H1 (cell line): ENCODE results near the gene LGI4. TPM values are rescaled to one million over a fixed set of nuclear protein-coding genes. Genes with fewer than 3 reads are reported as not detected.

Source experiments
- CTCF ChIA-PET: fragments of 300-600 bp; sonication (Branson Sonifier 250); formaldehyde crosslinking; loops from one replicate; lab custom pipeline; 2021; ENCODE audit not compliant: partially characterized antibody; lab: Charles Lee
- POLR2A ChIA-PET: fragments of 300-600 bp; sonication (Branson Sonifier 250); formaldehyde crosslinking; loops from one replicate; lab custom pipeline; 2021; ENCODE audit warnings: inconsistent platforms; ENCODE audit not compliant: partially characterized antibody; lab: Charles Lee
- DNase-seq, 2 experiments: peaks; one replicate each; pipeline versions ENCODE4 v3.0.0 to v3.0.0-alpha.2; 2010 to 2022; ENCODE audit warnings: low spot score in 2 of 2, low read depth in 1 of 2, mixed read lengths in 1 of 2
- FAIRE-seq: peaks from 2 replicates; lab custom pipeline; 2011; peaks lifted over from hg19 to GRCh38; lab: Jason Lieb, UNC
- H2AFZ ChIP-seq: 2 replicates; pipeline ENCODE4 v1.8.1; 2012; ENCODE audit warnings: low read length, inconsistent platforms
- H2AK5ac ChIP-seq: 2 replicates; pipeline ENCODE4 v1.6.1; 2013; ENCODE audit warnings: low read depth, low read length
- H2BK120ac ChIP-seq: replicated peaks from 2 replicates; pipeline ENCODE3; 2013; ENCODE audit warnings: low read depth, low read length, inconsistent platforms
- H2BK12ac ChIP-seq: 2 replicates; pipeline ENCODE4 v1.6.1; 2013; ENCODE audit warnings: low read depth, low read length
- H2BK15ac ChIP-seq: 2 replicates; pipeline ENCODE4 v1.6.1; 2013; ENCODE audit warnings: low read length
- H2BK20ac ChIP-seq: 2 replicates; pipeline ENCODE4 v1.6.1; 2013; ENCODE audit warnings: low read length
- H2BK5ac ChIP-seq: 2 replicates; pipeline ENCODE4 v1.6.1; 2013; ENCODE audit warnings: low read depth, low read length
- H3K14ac ChIP-seq: 2 replicates; pipeline ENCODE4 v1.6.1; 2013; ENCODE audit warnings: inconsistent platforms; ENCODE audit not compliant: insufficient read length
- H3K18ac ChIP-seq: 2 replicates; pipeline ENCODE4 v1.6.1; 2013; ENCODE audit warnings: low read length; ENCODE audit errors: extremely low read depth
- H3K23ac ChIP-seq: 2 replicates; pipeline ENCODE4 v1.6.1; 2013; ENCODE audit warnings: inconsistent platforms; ENCODE audit not compliant: insufficient read length
- H3K23me2 ChIP-seq: 2 replicates; pipeline ENCODE4 v1.6.1; 2013; ENCODE audit warnings: low read depth, low read length
- H3K27ac ChIP-seq: 2 replicates; pipeline ENCODE4 v1.6.1; 2011; ENCODE audit warnings: low read depth, low read length, inconsistent platforms
- H3K27me3 ChIP-seq, 4 experiments: replicated peaks in 1 of 4; 1 replicate in 1 of 4; 2 replicates in 3 of 4; pipeline versions ENCODE4 v1.6.1 to v1.8.1; 2011 to 2013; ENCODE audit warnings: low read length in 3 of 4, mild to moderate bottlenecking in 3 of 4, inconsistent platforms in 2 of 4, mixed read lengths in 2 of 4, moderate library complexity in 1 of 4; ENCODE audit not compliant: control insufficient read depth in 3 of 4, insufficient read depth in 3 of 4; ENCODE audit errors: extremely low read depth in 1 of 4
- H3K36me3 ChIP-seq, 4 experiments: 2 replicates each; pipeline versions ENCODE4 v1.6.1 to v1.8.1; 2011 to 2013; ENCODE audit warnings: mild to moderate bottlenecking in 4 of 4, low read length in 3 of 4, moderate library complexity in 2 of 4, control low read depth in 1 of 4, inconsistent platforms in 1 of 4; ENCODE audit not compliant: insufficient read depth in 4 of 4, control insufficient read depth in 2 of 4
- H3K4ac ChIP-seq: replicated peaks from 2 replicates; pipeline ENCODE3; 2013; ENCODE audit warnings: low read length, low read depth, mixed read lengths, inconsistent platforms; ENCODE audit not compliant: insufficient read length
- H3K4me1 ChIP-seq, 4 experiments: replicated peaks in 1 of 4; 1 replicate in 1 of 4; 2 replicates in 3 of 4; pipeline versions ENCODE4 v1.6.1 to v1.8.1; 2011 to 2013; ENCODE audit warnings: low read length in 3 of 4, inconsistent platforms in 2 of 4, mixed read lengths in 1 of 4; ENCODE audit not compliant: insufficient read depth in 4 of 4, control insufficient read depth in 3 of 4
- H3K4me2 ChIP-seq, 2 experiments: 2 replicates each; pipeline versions ENCODE4 v1.6.1 to v1.8.1; 2011 to 2013; ENCODE audit warnings: low read depth in 2 of 2, low read length in 2 of 2, control low read depth in 1 of 2, inconsistent platforms in 1 of 2, mild to moderate bottlenecking in 1 of 2; ENCODE audit not compliant: insufficient read depth in 1 of 2
- H3K4me3 ChIP-seq, 4 experiments: fragments of 200-600, 300-600 bp in 1 of 4; sonication (generic), shearing (Covaris generic), sonication (Bioruptor Twin) in 1 of 4; 2 replicates each; pipeline versions ENCODE4 v1.5.1 to v1.8.1; 2011 to 2016; ENCODE audit warnings: low read length in 4 of 4, low read depth in 3 of 4, control low read depth in 2 of 4, inconsistent platforms in 2 of 4, mild to moderate bottlenecking in 2 of 4, mixed read lengths in 1 of 4, moderate library complexity in 1 of 4; ENCODE audit not compliant: insufficient read depth in 2 of 4; ENCODE audit errors: extremely low read depth in 1 of 4
- H3K56ac ChIP-seq: replicated peaks from 2 replicates; pipeline ENCODE3; 2013; ENCODE audit warnings: low read depth, mild to moderate bottlenecking, mixed read lengths, low read length, inconsistent platforms; ENCODE audit not compliant: insufficient read length
- H3K79me1 ChIP-seq: 2 replicates; pipeline ENCODE4 v1.6.1; 2013; ENCODE audit warnings: low read depth, low read length, control low read depth
- H3K79me2 ChIP-seq, 2 experiments: 2 replicates each; pipeline versions ENCODE4 v1.6.1 to v1.8.1; 2012 to 2013; ENCODE audit warnings: low read length in 2 of 2, mild to moderate bottlenecking in 2 of 2, inconsistent platforms in 1 of 2; ENCODE audit not compliant: insufficient read depth in 2 of 2, control insufficient read depth in 1 of 2
- H3K9ac ChIP-seq, 4 experiments: replicated peaks in 1 of 4; 1 replicate in 1 of 4; 2 replicates in 3 of 4; pipeline versions ENCODE4 v1.6.1 to v1.8.1; 2011 to 2013; ENCODE audit warnings: low read depth in 3 of 4, low read length in 3 of 4, control low read depth in 2 of 4, mild to moderate bottlenecking in 2 of 4, moderate library complexity in 2 of 4, inconsistent platforms in 1 of 4; ENCODE audit errors: extremely low read depth in 1 of 4
- H3K9me3 ChIP-seq, 2 experiments: 2 replicates each; pipeline versions ENCODE4 v1.6.1 to v1.8.1; 2012 to 2013; ENCODE audit warnings: mild to moderate bottlenecking in 2 of 2, moderate library complexity in 2 of 2, control low read depth in 1 of 2, inconsistent platforms in 1 of 2, low read depth in 1 of 2, low read length in 1 of 2, mixed read lengths in 1 of 2; ENCODE audit not compliant: insufficient read depth in 2 of 2
- H4K20me1 ChIP-seq, 2 experiments: replicated peaks in 1 of 2; 2 replicates each; pipeline versions ENCODE3 to v1.8.1; 2011 to 2013; ENCODE audit warnings: inconsistent platforms in 2 of 2, low read length in 2 of 2, mild to moderate bottlenecking in 1 of 2; ENCODE audit not compliant: insufficient read depth in 2 of 2, control insufficient read depth in 1 of 2
- H4K5ac ChIP-seq: 2 replicates; pipeline ENCODE4 v1.6.1; 2013; ENCODE audit warnings: low read length, low read depth, mixed read lengths, inconsistent platforms; ENCODE audit not compliant: insufficient read length
- H4K8ac ChIP-seq: 2 replicates; pipeline ENCODE4 v1.8.0; 2013; ENCODE audit warnings: mild to moderate bottlenecking, moderate library complexity, low read length, inconsistent platforms; ENCODE audit not compliant: insufficient read depth; ENCODE audit errors: extremely low read depth
- H4K91ac ChIP-seq: replicated peaks from 2 replicates; pipeline ENCODE3; 2013; ENCODE audit warnings: low read length, mixed read lengths, inconsistent platforms; ENCODE audit not compliant: insufficient read length
- CBX8 ChIP-seq: fragments of 300-800, 300-1000 bp; sonication (generic); IDR thresholded peaks from 2 replicates; pipeline ENCODE4 v1.7.1; 2016; ENCODE audit warnings: low read depth, low read length, borderline replicate concordance
- FOSL1 ChIP-seq: IDR thresholded peaks from 2 replicates; pipeline ENCODE4 v1.6.1; 2011; ENCODE audit warnings: mild to moderate bottlenecking, low read depth, low read length, moderate library complexity; ENCODE audit not compliant: insufficient read depth
- GABPA ChIP-seq: IDR thresholded peaks from 2 replicates; pipeline ENCODE4 v1.6.1; 2011; ENCODE audit warnings: mild to moderate bottlenecking, low read length, moderate library complexity, borderline replicate concordance; ENCODE audit not compliant: insufficient read depth
- JUND ChIP-seq: IDR thresholded peaks from 2 replicates; pipeline ENCODE4 v1.6.1; 2011; ENCODE audit warnings: mild to moderate bottlenecking, improper control_type of control experiment, low read length
- KDM1A ChIP-seq: fragments of 200-600, 300-600 bp; sonication (generic); IDR thresholded peaks from 2 replicates; pipeline ENCODE4 v1.7.1; 2016; ENCODE audit warnings: mild to moderate bottlenecking, low read length, borderline replicate concordance
- SRF ChIP-seq: IDR thresholded peaks from 2 replicates; pipeline ENCODE4 v1.6.1; 2011; ENCODE audit warnings: mild to moderate bottlenecking, low read depth, low read length, moderate library complexity
- SUZ12 ChIP-seq: fragments of 200-600 bp; sonication (generic); IDR thresholded peaks from 2 replicates; pipeline ENCODE4 v1.6.1; 2012; ENCODE audit warnings: mild to moderate bottlenecking, inconsistent platforms, low read length, moderate library complexity, mixed read lengths
- TAF7 ChIP-seq: optimal IDR thresholded peaks from 2 replicates; pipeline ENCODE3; 2011; ENCODE audit warnings: low read depth, mild to moderate bottlenecking, inconsistent platforms, low read length, moderate library complexity, borderline replicate concordance
- YY1 ChIP-seq: IDR thresholded peaks from 2 replicates; pipeline ENCODE4 v1.6.1; 2011; ENCODE audit warnings: low read depth, mild to moderate bottlenecking, low read length
- WGBS, 2 experiments: shearing (Covaris generic) in 1 of 2; methylation state at CpG; one replicate each; pipeline versions ENCODE4 v1.1.6 to v1.1.7; 2013 to 2015; ENCODE audit warnings: low lambda C conversion rate in 2 of 2, mixed read lengths in 2 of 2, inconsistent platforms in 1 of 2, low coverage in 1 of 2, missing lambda C conversion rate in 1 of 2; ENCODE audit not compliant: insufficient replicate concordance in 2 of 2, insufficient coverage in 1 of 2, insufficient read length in 1 of 2; ENCODE audit errors: extremely low coverage in 1 of 2, missing lambda C conversion rate in 1 of 2; 5-methylcytosine and 5-hydroxymethylcytosine counted together
- polyA plus RNA-seq, 7 experiments: library from polyadenylated mRNA; depleted of rRNA in 3 of 7; stranded (reverse) in 5 of 7; unstranded in 2 of 7; fragments of >200 nt in 5 of 7; fragments of 200-250 nt in 2 of 7; gene quantifications; 1 replicate in 5 of 7; 2 replicates in 1 of 7; 4 replicates in 1 of 7; pipeline versions ENCODE4 v1.2.1 to v1.2.3, GENCODE V29; 2011 to 2013; ENCODE audit warnings: missing spikeins in 2 of 7, mixed read lengths in 2 of 7
- total RNA-seq: library from RNA; stranded (reverse); fragmentation: NEBNext Ultra II Directional; extraction: Animal tissue kit (Norgen Biotek cat#: 25700); gene quantifications from 2 replicates; pipeline ENCODE4 v1.2.1, GENCODE V29; 2021
- TF ChIP-seq, protein P1 (sequence below): IDR thresholded peaks from 2 replicates; pipeline ENCODE4 v1.6.1; 2012; ENCODE audit warnings: inconsistent platforms
- TF ChIP-seq, protein P2 (sequence below), 3 experiments: IDR thresholded peaks; 1 replicate in 2 of 3; 2 replicates in 1 of 3; pipeline versions ENCODE4 v1.5.1 to v1.6.1; 2011; ENCODE audit warnings: low read length in 3 of 3, mild to moderate bottlenecking in 3 of 3, inconsistent platforms in 2 of 3, low read depth in 1 of 3, moderate library complexity in 1 of 3; ENCODE audit not compliant: insufficient read depth in 1 of 3; ENCODE audit errors: control extremely low read depth in 1 of 3

The LGI4 gene
- total and polyA plus RNA-seq, 2 of the 8 experiments (the other 6 are each of a cell fraction or from before 2014, with no cell fraction given): 2.0 to 8.2 TPM

DNA sequence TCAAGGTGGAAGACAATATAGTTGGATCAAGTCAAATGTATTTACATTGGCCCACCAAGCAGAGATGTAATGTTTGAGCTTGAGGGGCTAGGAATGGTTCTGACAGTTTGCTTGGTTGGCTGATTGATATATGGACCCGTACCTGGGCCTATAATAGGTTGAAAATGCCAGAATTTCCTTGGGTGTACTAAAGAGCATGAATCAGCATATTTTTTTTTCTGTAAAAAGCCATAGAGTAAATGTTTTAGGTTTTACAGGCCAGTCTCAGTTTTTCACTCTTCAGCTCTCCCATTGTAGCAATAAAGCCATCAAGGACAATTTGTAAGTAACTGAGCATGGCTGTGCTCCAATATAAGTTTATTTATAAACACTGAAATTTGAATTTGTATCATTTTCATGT, 46.5 kb upstream of the LGI4 start:
- Histone ChIP-seq H3K36me3 (no peaks in the 10 kb centered on the region), H3K23me2 (no peaks in the 10 kb centered on the region), H3K14ac (no peak overlapping the region), H2BK20ac (no peak overlapping the region), H4K5ac (no peak overlapping the region), H3K4me3 (no peak overlapping the region), H4K20me1 (no peaks in the 10 kb centered on the region), H3K4me2 (no peak overlapping the region), H2BK5ac (no peak overlapping the region), H3K9ac (no peak overlapping the region), H3K56ac (no peak overlapping the region), H2BK12ac (no peak overlapping the region), H4K91ac (no peak overlapping the region), H3K79me2 (no peaks in the 10 kb centered on the region), H3K27me3 (no peaks in the 10 kb centered on the region; a peak in 1 of 7 replicates), H2AFZ (no peak overlapping the region), H3K4me1 (no peaks in the 10 kb centered on the region), H3K27ac (no peak overlapping the region), H2AK5ac (no peak overlapping the region), H3K79me1 (no peaks in the 10 kb centered on the region), H3K18ac (no peak overlapping the region), H4K8ac (no peak overlapping the region), H2BK120ac (no peak overlapping the region), H3K23ac (no peak overlapping the region), H2BK15ac (no peak overlapping the region), H3K9me3 (no peaks in the 10 kb centered on the region), H3K4ac (no peak overlapping the region)
- 84% methylated on average over 1 of the region's 1 CpG; no CpG with 5 or more reads in 1 of the 2 experiments for WGBS, 2 experiments
- POLR2A ChIA-PET: interaction anchor here (1.3 to 5.0 kb wide), 3 partner anchors 9 to 27 kb away, joined by 3 to 28 read pairs (median 3); partner anchors contain the start of gene FXYD5
- FAIRE-seq (no peak), DNase-seq (no peak)
- CTCF ChIA-PET: interaction anchor here (1.0 to 1.5 kb wide), 2 partner anchors 34 to 70 kb away, joined by 3 to 4 read pairs; no protein-coding TSS in a partner anchor
- TF ChIP-seq JUND: no peak
- no peak for TF ChIP-seq CBX8
- TF ChIP-seq KDM1A: no peak
- TF ChIP-seq, protein P1, sequence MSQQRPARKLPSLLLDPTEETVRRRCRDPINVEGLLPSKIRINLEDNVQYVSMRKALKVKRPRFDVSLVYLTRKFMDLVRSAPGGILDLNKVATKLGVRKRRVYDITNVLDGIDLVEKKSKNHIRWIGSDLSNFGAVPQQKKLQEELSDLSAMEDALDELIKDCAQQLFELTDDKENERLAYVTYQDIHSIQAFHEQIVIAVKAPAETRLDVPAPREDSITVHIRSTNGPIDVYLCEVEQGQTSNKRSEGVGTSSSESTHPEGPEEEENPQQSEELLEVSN: no peak
- TF ChIP-seq SRF: no peak
- TF ChIP-seq, protein P2, sequence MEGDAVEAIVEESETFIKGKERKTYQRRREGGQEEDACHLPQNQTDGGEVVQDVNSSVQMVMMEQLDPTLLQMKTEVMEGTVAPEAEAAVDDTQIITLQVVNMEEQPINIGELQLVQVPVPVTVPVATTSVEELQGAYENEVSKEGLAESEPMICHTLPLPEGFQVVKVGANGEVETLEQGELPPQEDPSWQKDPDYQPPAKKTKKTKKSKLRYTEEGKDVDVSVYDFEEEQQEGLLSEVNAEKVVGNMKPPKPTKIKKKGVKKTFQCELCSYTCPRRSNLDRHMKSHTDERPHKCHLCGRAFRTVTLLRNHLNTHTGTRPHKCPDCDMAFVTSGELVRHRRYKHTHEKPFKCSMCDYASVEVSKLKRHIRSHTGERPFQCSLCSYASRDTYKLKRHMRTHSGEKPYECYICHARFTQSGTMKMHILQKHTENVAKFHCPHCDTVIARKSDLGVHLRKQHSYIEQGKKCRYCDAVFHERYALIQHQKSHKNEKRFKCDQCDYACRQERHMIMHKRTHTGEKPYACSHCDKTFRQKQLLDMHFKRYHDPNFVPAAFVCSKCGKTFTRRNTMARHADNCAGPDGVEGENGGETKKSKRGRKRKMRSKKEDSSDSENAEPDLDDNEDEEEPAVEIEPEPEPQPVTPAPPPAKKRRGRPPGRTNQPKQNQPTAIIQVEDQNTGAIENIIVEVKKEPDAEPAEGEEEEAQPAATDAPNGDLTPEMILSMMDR (IDR thresholded peaks at IDR 0.05; ENCODE audit: control extremely low read depth in 1 of 3, insufficient read depth in 1 of 3, low read depth in 1 of 3, low read length in 3 of 3): no peak
- TF ChIP-seq TAF7: no peak
- no peak for TF ChIP-seq YY1
- no peak for TF ChIP-seq GABPA
- TF ChIP-seq FOSL1: no peak
- TF ChIP-seq SUZ12: no peak
